IMR-90 (cell line): ENCODE measurements around the gene CH25H. TPM values are rescaled to one million over a fixed set of nuclear protein-coding genes. Genes with fewer than 3 reads are reported as not detected.

ENCODE experiments used
- ATAC-seq: fragments of 200-7000 bp; cut with Tn5 transposase; 2 replicates; pipeline ENCODE4 v1.9.1; 2020; ENCODE audit warnings: low read depth, mild to moderate bottlenecking, moderate library complexity
- BruUV-seq: library from RNA; stranded (reverse); fragments of 400-500 nt; replicated peaks from 2 replicates; lab custom pipeline; 2021; lab: Mats Ljungman, UMichigan
- CTCF ChIA-PET: fragments of 300-600 bp; formaldehyde crosslinking; extraction: SDS; loops from one replicate; lab custom pipeline; 2021; ENCODE audit warnings: antibody characterized with exemption; lab: Yijun Ruan, JAX
- POLR2A ChIA-PET: fragments of 300-600 bp; sonication (Branson Sonifier 250); formaldehyde crosslinking; loops from one replicate; lab custom pipeline; 2022; ENCODE audit warnings: antibody characterized with exemption; ENCODE audit not compliant: unreplicated experiment; lab: Charles Lee
- DNase-seq: peaks from one replicate; pipeline ENCODE4 v3.0.0; 2013
- H2AFZ ChIP-seq: replicated peaks from 2 replicates; pipeline ENCODE3; 2013; ENCODE audit warnings: low read length, mild to moderate bottlenecking; ENCODE audit not compliant: poor library complexity
- H2AK5ac ChIP-seq: 2 replicates; pipeline ENCODE4 v1.6.1; 2013; ENCODE audit warnings: low read depth, low read length, inconsistent platforms
- H2AK9ac ChIP-seq: replicated peaks from 2 replicates; pipeline ENCODE3; 2013; ENCODE audit warnings: mild to moderate bottlenecking, low read depth, low read length, moderate library complexity; ENCODE audit not compliant: poor library complexity
- H2BK120ac ChIP-seq: 2 replicates; pipeline ENCODE4 v1.6.1; 2013; ENCODE audit warnings: low read depth, low read length, inconsistent platforms
- H2BK15ac ChIP-seq: 3 replicates; pipeline ENCODE4 v1.6.1; 2013; ENCODE audit warnings: low read depth, low read length, inconsistent platforms
- H2BK20ac ChIP-seq: 2 replicates; pipeline ENCODE4 v1.6.1; 2013; ENCODE audit warnings: low read depth, mild to moderate bottlenecking, inconsistent platforms, low read length, moderate library complexity
- H2BK5ac ChIP-seq: 2 replicates; pipeline ENCODE4 v1.6.1; 2013; ENCODE audit warnings: mild to moderate bottlenecking, low read depth, low read length, inconsistent platforms; ENCODE audit not compliant: poor library complexity, severe bottlenecking
- H3K14ac ChIP-seq: replicated peaks from 2 replicates; pipeline ENCODE4 v1.6.1; 2013; ENCODE audit warnings: low read depth, low read length, inconsistent platforms
- H3K18ac ChIP-seq: 2 replicates; pipeline ENCODE4 v1.6.1; 2013; ENCODE audit warnings: low read depth, low read length, control low read depth
- H3K23ac ChIP-seq: 2 replicates; pipeline ENCODE4 v1.6.1; 2013; ENCODE audit warnings: low read depth, low read length, inconsistent platforms
- H3K27ac ChIP-seq: 2 replicates; pipeline ENCODE4 v1.5.1; 2013; ENCODE audit warnings: mild to moderate bottlenecking, control low read depth, low read length; ENCODE audit not compliant: insufficient read depth
- H3K27me3 ChIP-seq: 2 replicates; pipeline ENCODE4 v1.6.1; 2013; ENCODE audit warnings: low read length; ENCODE audit not compliant: control insufficient read depth, insufficient read depth
- H3K36me3 ChIP-seq: 2 replicates; pipeline ENCODE4 v1.6.1; 2013; ENCODE audit warnings: low read length, mixed read lengths; ENCODE audit not compliant: control insufficient read depth, insufficient read depth
- H3K4ac ChIP-seq: 2 replicates; pipeline ENCODE4 v1.6.1; 2013; ENCODE audit warnings: low read depth, low read length, inconsistent platforms
- H3K4me1 ChIP-seq: 2 replicates; pipeline ENCODE4 v1.6.1; 2013; ENCODE audit warnings: low read length, mixed read lengths; ENCODE audit not compliant: control insufficient read depth, insufficient read depth
- H3K4me2 ChIP-seq: 2 replicates; pipeline ENCODE4 v1.6.1; 2013; ENCODE audit warnings: low read depth, mild to moderate bottlenecking, control low read depth, low read length, moderate library complexity
- H3K4me3 ChIP-seq: 2 replicates; pipeline ENCODE4 v1.5.1; 2013; ENCODE audit warnings: low read depth, mild to moderate bottlenecking, control low read depth, low read length, moderate library complexity; ENCODE audit not compliant: insufficient read depth
- H3K56ac ChIP-seq: 2 replicates; pipeline ENCODE4 v1.6.1; 2013; ENCODE audit warnings: low read length, inconsistent platforms; ENCODE audit not compliant: insufficient read depth; ENCODE audit errors: extremely low read depth
- H3K79me1 ChIP-seq, 2 experiments: 2 replicates each; pipeline ENCODE4 v1.6.1; 2013; ENCODE audit warnings: low read length in 2 of 2, inconsistent platforms in 1 of 2, low read depth in 1 of 2
- H3K9ac ChIP-seq: 2 replicates; pipeline ENCODE4 v1.6.1; 2013; ENCODE audit warnings: low read depth, low read length, control low read depth
- H3K9me1 ChIP-seq: 2 replicates; pipeline ENCODE4 v1.6.1; 2013; ENCODE audit warnings: low read length, inconsistent platforms; ENCODE audit not compliant: insufficient read depth
- H3K9me3 ChIP-seq: 2 replicates; pipeline ENCODE4 v1.6.1; 2013; ENCODE audit warnings: low read length; ENCODE audit not compliant: control insufficient read depth, insufficient read depth
- H4K20me1 ChIP-seq: 2 replicates; pipeline ENCODE4 v1.6.1; 2013; ENCODE audit warnings: low read length, inconsistent platforms; ENCODE audit not compliant: insufficient read depth
- H4K5ac ChIP-seq: 2 replicates; pipeline ENCODE4 v1.6.1; 2013; ENCODE audit warnings: mild to moderate bottlenecking, low read depth, low read length, control low read depth
- H4K8ac ChIP-seq, 2 experiments: 2 replicates each; pipeline ENCODE4 v1.6.1; 2013; ENCODE audit warnings: low read depth in 2 of 2, low read length in 2 of 2, control low read depth in 1 of 2, inconsistent platforms in 1 of 2
- H4K91ac ChIP-seq: 2 replicates; pipeline ENCODE4 v1.6.1; 2013; ENCODE audit warnings: low read depth, low read length, inconsistent platforms; ENCODE audit not compliant: insufficient read depth
- CHD1 ChIP-seq: IDR thresholded peaks from 2 replicates; pipeline ENCODE4 v1.6.1; 2012; ENCODE audit warnings: low read depth, low read length, improper control_type of control experiment
- CTCF ChIP-seq: conservative IDR thresholded peaks from 2 replicates; pipeline ENCODE4 v1.5.1; 2012; ENCODE audit warnings: mild to moderate bottlenecking, low read depth, low read length, improper control_type of control experiment
- FOS ChIP-seq: fragments of 150-350 bp; IDR thresholded peaks from 2 replicates; pipeline ENCODE4 v1.6.1; 2016; ENCODE audit warnings: low read depth, low read length
- NFE2L2 ChIP-seq: fragments of 150-350 bp; IDR thresholded peaks from 2 replicates; pipeline ENCODE4 v1.6.1; 2016; ENCODE audit warnings: low read depth, mild to moderate bottlenecking, low read length
- RAD21 ChIP-seq: IDR thresholded peaks from 2 replicates; pipeline ENCODE4 v1.6.1; 2012; ENCODE audit warnings: low read length, improper control_type of control experiment
- SMC3 ChIP-seq: fragments of 150-350 bp; IDR thresholded peaks from 2 replicates; pipeline ENCODE4 v1.6.1; 2016; ENCODE audit warnings: low read depth, mild to moderate bottlenecking, antibody characterized with exemption, low read length, moderate library complexity
- dilution Hi-C: fragments of 300-500 bp; cut with HindIII; formaldehyde crosslinking; loops from one replicate; pipeline ENCODE4 v1.14.3; 2018; ENCODE audit warnings: low sequenced_read_pairs; ENCODE audit not compliant: unreplicated experiment
- in situ Hi-C: fragments of 300-500 bp; cut with MboI; formaldehyde crosslinking; loops from 3 replicates; pipeline ENCODE4 v1.14.3; 2019; ENCODE audit warnings: low sequenced_read_pairs, inconsistent platforms, mixed read lengths
- intact Hi-C: fragments of 100-400 bp; cut with micrococcal nuclease; formaldehyde crosslinking; loops from 2 replicates; pipeline ENCODE4 v1.10.0; 2022
- polyA plus RNA-seq, 3 experiments: library from polyadenylated mRNA; depleted of rRNA; stranded (reverse); fragments of >200 nt; gene quantifications; 2 replicates each; pipeline ENCODE4 v1.2.3, GENCODE V29; 2012; ENCODE audit warnings: low replicate concordance in 1 of 3
- total RNA-seq: library from RNA; depleted of rRNA; stranded (reverse); fragments of >200 nt; gene quantifications from 2 replicates; pipeline ENCODE4 v1.2.3, GENCODE V29; 2012
- TF ChIP-seq, protein P1 (sequence below): fragments of 150-350 bp; IDR thresholded peaks from 2 replicates; pipeline ENCODE4 v1.6.1; 2016; ENCODE audit warnings: low read depth, mild to moderate bottlenecking, low read length, moderate library complexity, borderline replicate concordance

CH25H gene
- total and polyA plus RNA-seq, 2 of the 4 experiments (the other 2 are of a cell fraction): 0.12 to 0.18 TPM

GRCh38 chr10:89242345-89242684 lies 35.2 kb upstream of the CH25H start:
- Histone ChIP-seq H3K4me2 (no peak overlapping the region), H3K4me1 (peaks cover 6% of the 10 kb centered on the region; the same call in 1 of the 2 replicates), H2AK9ac (no peak overlapping the region), H3K4me3 (no peak overlapping the region), H3K9ac (no peak overlapping the region), H4K91ac (no peak overlapping the region), H2AFZ (no peak overlapping the region), H3K9me3 (no peaks in the 10 kb centered on the region), H3K79me1 (no peaks in the 10 kb centered on the region), H3K36me3 (no peaks in the 10 kb centered on the region), H3K23ac (no peak overlapping the region), H3K4ac (no peak overlapping the region), H2BK120ac (no peak overlapping the region), H3K56ac (no peak overlapping the region), H2BK20ac (no peak overlapping the region), H2BK5ac (no peak overlapping the region), H3K27ac (no peak overlapping the region), H4K8ac (no peak overlapping the region), H3K14ac (no peak overlapping the region), H3K9me1 (peaks cover 5% of the 10 kb centered on the region), H3K18ac (no peak overlapping the region), H2BK15ac (no peak overlapping the region), H3K27me3 (no peaks in the 10 kb centered on the region), H2AK5ac (no peak overlapping the region), H4K5ac (no peak overlapping the region), H4K20me1 (no peaks in the 10 kb centered on the region)
- dilution Hi-C loops (no loop called here), in situ Hi-C loops (no loop called here), intact Hi-C loops (no loop called here)
- ChIA-PET POLR2A (no interaction called here), CTCF (no interaction called here)
- TF ChIP-seq CHD1 (no peak), RAD21 (no peak), FOS (no peak), CTCF (no peak), SMC3 (no peak), NFE2L2 (no peak)
- TF ChIP-seq, protein P1, sequence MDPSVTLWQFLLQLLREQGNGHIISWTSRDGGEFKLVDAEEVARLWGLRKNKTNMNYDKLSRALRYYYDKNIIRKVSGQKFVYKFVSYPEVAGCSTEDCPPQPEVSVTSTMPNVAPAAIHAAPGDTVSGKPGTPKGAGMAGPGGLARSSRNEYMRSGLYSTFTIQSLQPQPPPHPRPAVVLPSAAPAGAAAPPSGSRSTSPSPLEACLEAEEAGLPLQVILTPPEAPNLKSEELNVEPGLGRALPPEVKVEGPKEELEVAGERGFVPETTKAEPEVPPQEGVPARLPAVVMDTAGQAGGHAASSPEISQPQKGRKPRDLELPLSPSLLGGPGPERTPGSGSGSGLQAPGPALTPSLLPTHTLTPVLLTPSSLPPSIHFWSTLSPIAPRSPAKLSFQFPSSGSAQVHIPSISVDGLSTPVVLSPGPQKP: no peak
- DNase-seq (no peak), ATAC-seq (no peak)
- BruUV-seq: no TSS peak
